ENCODE data around the gene VEGFA.

The VEGFA gene

GRCh38 chr6:43778131-43778855, 8.3 kb downstream of the VEGFA start:
- Histone ChIP-seq H3K36me3 (ENCODE audit: control insufficient read depth, insufficient read depth, low read length) (peaks cover 5% of the 10 kb centered on the region), H2AK5ac (ENCODE audit: low read length) (no peak overlapping the region)
- no peak for DNase-seq

GRCh38 chr6:43778976-43779851, 9.2 kb downstream of the VEGFA start:
- H3K27ac ChIP-seq (ENCODE audit: low read depth, low read length): no peak overlapping the region
- H3K4ac ChIP-seq (ENCODE audit: low read depth, low read length): no peak overlapping the region
- no peak overlapping the region for H3K56ac ChIP-seq (ENCODE audit: low read length)
- no peak overlapping the region for H3K9ac ChIP-seq (ENCODE audit: low read length)
- no peak overlapping the region for H4K5ac ChIP-seq (ENCODE audit: low read length)
- no peak overlapping the region for H3K18ac ChIP-seq (ENCODE audit: low read length)
- no peak overlapping the region for H3K23ac ChIP-seq (ENCODE audit: low read length)
- H4K8ac ChIP-seq (ENCODE audit: low read depth, low read length): no peak overlapping the region
- peaks cover 7% of the 10 kb centered on the region for H3K36me3 ChIP-seq (ENCODE audit: control insufficient read depth, insufficient read depth, low read length)
- H3K79me2 ChIP-seq (ENCODE audit: control insufficient read depth, insufficient read depth, low read length): peaks cover 19% of the 10 kb centered on the region
- WGBS (ENCODE audit: extremely low coverage, insufficient coverage, low lambda C conversion rate): no CpG with 5 or more reads among the region's 12 CpGs
- no peak overlapping the region for H3K4me3 ChIP-seq (ENCODE audit: low read length)
- H3K4me1 ChIP-seq (ENCODE audit: control insufficient read depth, low read depth, low read length): peaks cover 7% of the 10 kb centered on the region
- no peak overlapping the region for H3K4me2 ChIP-seq (ENCODE audit: low read length)
- no peaks in the 10 kb centered on the region for H3K27me3 ChIP-seq (ENCODE audit: insufficient read depth, low read length, poor library complexity)
- no peak overlapping the region for H2BK15ac ChIP-seq (replicated peaks; ENCODE audit: low read depth)
- H2BK120ac ChIP-seq (ENCODE audit: low read depth, low read length): no peak overlapping the region
- H2BK5ac ChIP-seq (ENCODE audit: low read length): no peak overlapping the region
- no peak overlapping the region for H2AK5ac ChIP-seq (ENCODE audit: low read length)
- H3K79me1 ChIP-seq (ENCODE audit: low read length): peaks cover 8% of the 10 kb centered on the region
- no peak for DNase-seq

More at GRCh38 chr6:43778131-43778855, 8.3 kb downstream of the VEGFA start:
- Histone ChIP-seq H4K5ac (ENCODE audit: low read length) (no peak overlapping the region), H3K4me3 (ENCODE audit: low read length) (no peak overlapping the region), H2BK15ac (replicated peaks; ENCODE audit: low read depth) (no peak overlapping the region), H3K4me2 (ENCODE audit: low read length) (no peak overlapping the region), H3K4ac (ENCODE audit: low read depth, low read length) (no peak overlapping the region), H3K79me1 (ENCODE audit: low read length) (peaks cover 12% of the 10 kb centered on the region), H2BK5ac (ENCODE audit: low read length) (no peak overlapping the region), H3K23ac (ENCODE audit: low read length) (no peak overlapping the region), H2BK120ac (ENCODE audit: low read depth, low read length) (no peak overlapping the region), H3K9ac (ENCODE audit: low read length) (no peak overlapping the region), H3K4me1 (ENCODE audit: control insufficient read depth, low read depth, low read length) (peaks cover 11% of the 10 kb centered on the region), H3K27ac (ENCODE audit: low read depth, low read length) (no peak overlapping the region), H3K56ac (ENCODE audit: low read length) (no peak overlapping the region), H4K8ac (ENCODE audit: low read depth, low read length) (no peak overlapping the region), H3K79me2 (ENCODE audit: control insufficient read depth, insufficient read depth, low read length) (peaks cover 27% of the 10 kb centered on the region), H3K18ac (ENCODE audit: low read length) (no peak overlapping the region), H3K27me3 (ENCODE audit: insufficient read depth, low read length, poor library complexity) (no peaks in the 10 kb centered on the region)
- WGBS (ENCODE audit: extremely low coverage, insufficient coverage, low lambda C conversion rate): no CpG with 5 or more reads among the region's 4 CpGs

- Histone ChIP-seq H4K5ac (ENCODE audit: low read length) (no peak overlapping the region), H3K18ac (ENCODE audit: low read length) (no peak overlapping the region), H3K4me1 (ENCODE audit: control insufficient read depth, low read depth, low read length) (peaks cover 2% of the 10 kb centered on the region), H2BK5ac (ENCODE audit: low read length) (no peak overlapping the region), H3K4me3 (ENCODE audit: low read length) (no peak overlapping the region), H2BK120ac (ENCODE audit: low read depth, low read length) (no peak overlapping the region), H3K56ac (ENCODE audit: low read length) (no peak overlapping the region), H3K27me3 (ENCODE audit: insufficient read depth, low read length, poor library complexity) (no peaks in the 10 kb centered on the region), H4K8ac (ENCODE audit: low read depth, low read length) (no peak overlapping the region), H3K4me2 (ENCODE audit: low read length) (no peak overlapping the region), H3K27ac (ENCODE audit: low read depth, low read length) (no peak overlapping the region), H3K9ac (ENCODE audit: low read length) (no peak overlapping the region), H3K36me3 (ENCODE audit: control insufficient read depth, insufficient read depth, low read length) (peaks cover 7% of the 10 kb centered on the region), H3K79me2 (ENCODE audit: control insufficient read depth, insufficient read depth, low read length) (peaks cover 15% of the 10 kb centered on the region), H2AK5ac (ENCODE audit: low read length) (no peak overlapping the region), H2BK15ac (replicated peaks; ENCODE audit: low read depth) (no peak overlapping the region), H3K79me1 (ENCODE audit: low read length) (peaks cover 8% of the 10 kb centered on the region), H3K4ac (ENCODE audit: low read depth, low read length) (no peak overlapping the region), H3K23ac (ENCODE audit: low read length) (no peak overlapping the region)
- no CpG with 5 or more reads among the region's 8 CpGs for WGBS (ENCODE audit: extremely low coverage, insufficient coverage, low lambda C conversion rate)
- DNase-seq: no peak
These were observed 9.8 kb downstream of the VEGFA start for GRCh38 chr6:43779852-43780236.

- Histone ChIP-seq H2BK120ac (ENCODE audit: low read depth, low read length) (no peak overlapping the region), H2BK15ac (replicated peaks; ENCODE audit: low read depth) (no peak overlapping the region), H3K23ac (ENCODE audit: low read length) (no peak overlapping the region), H3K56ac (ENCODE audit: low read length) (no peak overlapping the region), H4K8ac (ENCODE audit: low read depth, low read length) (no peak overlapping the region), H3K4me2 (ENCODE audit: low read length) (no peak overlapping the region), H3K27me3 (ENCODE audit: insufficient read depth, low read length, poor library complexity) (no peaks in the 10 kb centered on the region), H3K79me2 (ENCODE audit: control insufficient read depth, insufficient read depth, low read length) (peaks cover 12% of the 10 kb centered on the region), H3K27ac (ENCODE audit: low read depth, low read length) (no peak overlapping the region), H3K4ac (ENCODE audit: low read depth, low read length) (no peak overlapping the region), H3K36me3 (ENCODE audit: control insufficient read depth, insufficient read depth, low read length) (peaks cover 10% of the 10 kb centered on the region), H2BK5ac (ENCODE audit: low read length) (no peak overlapping the region), H4K5ac (ENCODE audit: low read length) (no peak overlapping the region), H2AK5ac (ENCODE audit: low read length) (no peak overlapping the region), H3K4me3 (ENCODE audit: low read length) (no peak overlapping the region), H3K79me1 (ENCODE audit: low read length) (peaks cover 8% of the 10 kb centered on the region), H3K18ac (ENCODE audit: low read length) (no peak overlapping the region), H3K9ac (ENCODE audit: low read length) (no peak overlapping the region), H3K4me1 (ENCODE audit: control insufficient read depth, low read depth, low read length) (no peaks in the 10 kb centered on the region)
- WGBS (ENCODE audit: extremely low coverage, insufficient coverage, low lambda C conversion rate): no CpG with 5 or more reads among the region's 13 CpGs
- DNase-seq: no peak
These were observed 10.3 kb downstream of the VEGFA start for GRCh38 chr6:43780293-43780692.

GRCh38 chr6:43780941-43781928, 11.2 kb downstream of the VEGFA start:
- no peak overlapping the region for H3K4me3 ChIP-seq (ENCODE audit: low read length)
- no peak overlapping the region for H3K9ac ChIP-seq (ENCODE audit: low read length)
- no CpG with 5 or more reads among the region's 24 CpGs for WGBS (ENCODE audit: extremely low coverage, insufficient coverage, low lambda C conversion rate)
- no peak overlapping the region for H3K27ac ChIP-seq (ENCODE audit: low read depth, low read length)
- no peak for DNase-seq
- H2BK120ac ChIP-seq (ENCODE audit: low read depth, low read length): no peak overlapping the region
- H4K8ac ChIP-seq (ENCODE audit: low read depth, low read length): no peak overlapping the region
- no peak overlapping the region for H3K4ac ChIP-seq (ENCODE audit: low read depth, low read length)
- H2BK15ac ChIP-seq (replicated peaks; ENCODE audit: low read depth): no peak overlapping the region
- no peaks in the 10 kb centered on the region for H3K4me1 ChIP-seq (ENCODE audit: control insufficient read depth, low read depth, low read length)
- no peak overlapping the region for H4K5ac ChIP-seq (ENCODE audit: low read length)
- peaks cover 4% of the 10 kb centered on the region for H3K79me2 ChIP-seq (ENCODE audit: control insufficient read depth, insufficient read depth, low read length)
- no peak overlapping the region for H3K56ac ChIP-seq (ENCODE audit: low read length)
- peaks cover 10% of the 10 kb centered on the region for H3K36me3 ChIP-seq (ENCODE audit: control insufficient read depth, insufficient read depth, low read length)
- H2BK5ac ChIP-seq (ENCODE audit: low read length): no peak overlapping the region
- H3K23ac ChIP-seq (ENCODE audit: low read length): no peak overlapping the region
- peaks cover 5% of the 10 kb centered on the region for H3K79me1 ChIP-seq (ENCODE audit: low read length)
- H3K4me2 ChIP-seq (ENCODE audit: low read length): no peak overlapping the region
- no peaks in the 10 kb centered on the region for H3K27me3 ChIP-seq (ENCODE audit: insufficient read depth, low read length, poor library complexity)
- no peak overlapping the region for H2AK5ac ChIP-seq (ENCODE audit: low read length)
- no peak overlapping the region for H3K18ac ChIP-seq (ENCODE audit: low read length)

All from mesendoderm (in vitro differentiated cells).